Keratinocyte (primary cell): Measurements from ENCODE around the gene NDRG3. TPM values are rescaled to one million over a fixed set of nuclear protein-coding genes. Genes with fewer than 3 reads are reported as not detected.

Experiments
- DNase-seq: peaks from one replicate; pipeline ENCODE4 v3.0.0-alpha.2; 2011; ENCODE audit warnings: low read depth, missing footprints, low spot score
- FAIRE-seq: peaks from 2 replicates; lab custom pipeline; 2011; peaks lifted over from hg19 to GRCh38; lab: Jason Lieb, UNC
- H2AFZ ChIP-seq: 2 replicates; pipeline ENCODE4 v1.6.0; 2012; ENCODE audit warnings: low read length, control low read depth, inconsistent platforms; ENCODE audit not compliant: control insufficient read depth
- H3K27ac ChIP-seq: 2 replicates; pipeline ENCODE4 v1.5.1; 2011; ENCODE audit warnings: low read length; ENCODE audit not compliant: control insufficient read depth, insufficient read depth
- H3K27me3 ChIP-seq: 3 replicates; pipeline ENCODE4 v1.6.0; 2011; ENCODE audit warnings: low read length; ENCODE audit not compliant: control insufficient read depth, insufficient read depth; ENCODE audit errors: extremely low read depth
- H3K36me3 ChIP-seq, 2 experiments: 2 replicates in 1 of 2; 3 replicates in 1 of 2; pipeline ENCODE4 v1.5.1; 2011; ENCODE audit warnings: low read length in 2 of 2, mild to moderate bottlenecking in 1 of 2; ENCODE audit not compliant: control insufficient read depth in 2 of 2, insufficient read depth in 2 of 2; ENCODE audit errors: extremely low read depth in 1 of 2
- H3K4me1 ChIP-seq: 3 replicates; pipeline ENCODE4 v1.5.1; 2011; ENCODE audit warnings: low read length; ENCODE audit not compliant: control insufficient read depth, insufficient read depth; ENCODE audit errors: extremely low read depth
- H3K4me2 ChIP-seq: 3 replicates; pipeline ENCODE4 v1.6.0; 2011; ENCODE audit warnings: low read depth, low read length; ENCODE audit not compliant: control insufficient read depth, insufficient read depth; ENCODE audit errors: extremely low read depth
- H3K4me3 ChIP-seq, 3 experiments: fragments of 200-600 bp in 1 of 3; sonication (generic) in 1 of 3; 2 replicates in 2 of 3; 3 replicates in 1 of 3; pipeline ENCODE4 v1.5.1; 2011 to 2016; ENCODE audit warnings: low read length in 3 of 3, mild to moderate bottlenecking in 3 of 3, control low read depth in 2 of 3, inconsistent platforms in 1 of 3, low read depth in 1 of 3, mixed read lengths in 1 of 3, mixed run types in 1 of 3, moderate library complexity in 1 of 3; ENCODE audit not compliant: control insufficient read depth in 2 of 3, insufficient read depth in 2 of 3; ENCODE audit errors: extremely low read depth in 1 of 3
- H3K79me2 ChIP-seq: 2 replicates; pipeline ENCODE4 v1.6.0; 2012; ENCODE audit warnings: low read length; ENCODE audit not compliant: control insufficient read depth, insufficient read depth
- H3K9ac ChIP-seq: 3 replicates; pipeline ENCODE4 v1.6.0; 2011; ENCODE audit warnings: low read length; ENCODE audit not compliant: control insufficient read depth, insufficient read depth; ENCODE audit errors: extremely low read depth
- H3K9me1 ChIP-seq: 3 replicates; pipeline ENCODE4 v1.6.0; 2011; ENCODE audit warnings: low read length; ENCODE audit not compliant: control insufficient read depth, insufficient read depth; ENCODE audit errors: extremely low read depth
- H3K9me3 ChIP-seq: 2 replicates; pipeline ENCODE4 v1.5.1; 2012; ENCODE audit warnings: low read depth, low read length; ENCODE audit not compliant: control insufficient read depth
- H4K20me1 ChIP-seq: 3 replicates; pipeline ENCODE4 v1.6.0; 2011; ENCODE audit warnings: low read length; ENCODE audit not compliant: control insufficient read depth, insufficient read depth; ENCODE audit errors: extremely low read depth
- EZH2 ChIP-seq: IDR thresholded peaks from one replicate; pipeline ENCODE4 v1.6.1; 2012; ENCODE audit warnings: inconsistent platforms, mild to moderate bottlenecking, low read length, moderate library complexity
- dilution Hi-C: fragments of 300-500 bp; cut with MboI; formaldehyde crosslinking; loops from one replicate; pipeline ENCODE4 v1.7.0; 2020; ENCODE audit warnings: low sequenced_read_pairs; ENCODE audit not compliant: extremely low pct_ligation_motif_present
- polyA plus RNA-seq, 5 experiments: library from polyadenylated mRNA; depleted of rRNA in 3 of 5; stranded (reverse) in 3 of 5; stranded (forward) in 1 of 5; unstranded in 1 of 5; fragments of >200 nt; gene quantifications; 1 replicate in 1 of 5; 2 replicates in 3 of 5; 3 replicates in 1 of 5; pipeline versions ENCODE4 v1.2.1 to v1.2.3, GENCODE V29; 2011 to 2012; ENCODE audit warnings: missing spikeins in 2 of 5, low read depth in 1 of 5, low replicate concordance in 1 of 5
- small RNA-seq, 3 experiments: library from RNA; depleted of rRNA; stranded (forward); fragments of <200 nt; gene quantifications; one replicate each; pipeline ENCODE3, GENCODE V24; 2012; ENCODE audit warnings: low read depth in 3 of 3, low replicate concordance in 1 of 3; ENCODE audit not compliant: insufficient read length in 3 of 3
- TF ChIP-seq, protein P1 (sequence below), 3 experiments: IDR thresholded peaks in 1 of 3; conservative IDR thresholded peaks in 1 of 3; optimal IDR thresholded peaks in 1 of 3; 2 replicates in 2 of 3; 3 replicates in 1 of 3; pipeline versions ENCODE3 to v1.5.1; 2011; ENCODE audit warnings: low read length in 3 of 3, mild to moderate bottlenecking in 3 of 3, moderate library complexity in 2 of 3, control low read depth in 1 of 3, inconsistent platforms in 1 of 3; ENCODE audit not compliant: insufficient read depth in 2 of 3; ENCODE audit errors: extremely low read depth in 1 of 3

NDRG3 gene
- polyA plus RNA-seq, 1 donor (not counting 4 experiments of a cell fraction or from before 2014, with no cell fraction given), result 44.1 TPM

DNA sequence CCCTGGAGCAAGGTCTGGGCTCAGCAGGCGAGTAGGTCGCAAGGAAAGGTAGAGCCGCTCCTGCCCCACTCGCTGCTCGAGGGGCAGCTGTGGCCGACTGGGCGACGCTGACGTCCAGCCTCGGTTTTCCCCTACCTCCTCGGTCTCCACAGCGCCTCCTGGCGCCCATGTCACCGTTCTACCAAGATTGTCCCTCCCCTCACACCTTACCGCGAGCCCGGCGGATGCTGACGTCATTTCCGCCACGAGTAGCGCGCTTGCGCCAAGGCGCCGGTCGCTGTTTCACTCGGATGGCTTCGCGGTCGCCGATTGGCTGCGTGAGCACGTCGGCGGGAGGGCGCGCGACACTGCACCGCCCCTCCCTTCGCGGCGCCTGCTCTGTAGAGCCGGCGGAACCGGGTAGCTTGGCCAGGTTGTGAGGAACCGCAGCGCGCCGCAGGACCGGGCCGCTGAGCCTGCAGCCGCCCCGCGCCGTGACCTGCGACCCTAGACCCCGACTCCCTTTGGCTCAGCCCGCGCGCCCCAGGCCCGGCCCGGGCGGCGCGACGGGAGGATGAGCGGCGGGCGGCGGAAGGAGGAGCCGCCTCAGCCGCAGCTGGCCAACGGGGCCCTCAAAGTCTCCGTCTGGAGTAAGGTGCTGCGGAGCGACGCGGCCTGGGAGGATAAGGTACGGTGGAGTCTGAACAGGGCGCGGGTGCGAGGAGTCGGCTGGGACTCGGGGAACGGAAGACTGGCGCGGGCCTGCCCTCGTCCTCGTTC, 140.3 kb downstream of the NDRG3 start, which contains the start of gene RAB5IF:
RAB5IF (plus strand) TSS at position 381 of the 759 bp plus-strand sequence; CDS start at position 554, 173 bp downstream.
- peak within 1 kb of the TSS; percentile 83 for H3K9ac ChIP-seq
- H3K9me3 ChIP-seq, result no peaks in the 10 kb centered on the region
- H3K36me3 ChIP-seq, result peaks cover 14 to 17% of the 10 kb centered on the region in 2 experiments
- FAIRE-seq (no peak), DNase-seq (peak; percentile 91)
- H3K4me2 ChIP-seq, result peak within 1 kb of the TSS; percentile 87
- peak within 1 kb of the TSS; percentile 67 to 91 (median 79) for H3K4me3 ChIP-seq
- H2AFZ ChIP-seq, result peak within 1 kb of the TSS; percentile 97
- dilution Hi-C loops, result no loop called here
- H3K4me1 ChIP-seq, result peaks cover 19% of the 10 kb centered on the region
- peaks cover 3% of the 10 kb centered on the region for H4K20me1 ChIP-seq
- H3K79me2 ChIP-seq, result peaks cover 34% of the 10 kb centered on the region
- TF ChIP-seq EZH2, result no peak
- TF ChIP-seq, protein P1, sequence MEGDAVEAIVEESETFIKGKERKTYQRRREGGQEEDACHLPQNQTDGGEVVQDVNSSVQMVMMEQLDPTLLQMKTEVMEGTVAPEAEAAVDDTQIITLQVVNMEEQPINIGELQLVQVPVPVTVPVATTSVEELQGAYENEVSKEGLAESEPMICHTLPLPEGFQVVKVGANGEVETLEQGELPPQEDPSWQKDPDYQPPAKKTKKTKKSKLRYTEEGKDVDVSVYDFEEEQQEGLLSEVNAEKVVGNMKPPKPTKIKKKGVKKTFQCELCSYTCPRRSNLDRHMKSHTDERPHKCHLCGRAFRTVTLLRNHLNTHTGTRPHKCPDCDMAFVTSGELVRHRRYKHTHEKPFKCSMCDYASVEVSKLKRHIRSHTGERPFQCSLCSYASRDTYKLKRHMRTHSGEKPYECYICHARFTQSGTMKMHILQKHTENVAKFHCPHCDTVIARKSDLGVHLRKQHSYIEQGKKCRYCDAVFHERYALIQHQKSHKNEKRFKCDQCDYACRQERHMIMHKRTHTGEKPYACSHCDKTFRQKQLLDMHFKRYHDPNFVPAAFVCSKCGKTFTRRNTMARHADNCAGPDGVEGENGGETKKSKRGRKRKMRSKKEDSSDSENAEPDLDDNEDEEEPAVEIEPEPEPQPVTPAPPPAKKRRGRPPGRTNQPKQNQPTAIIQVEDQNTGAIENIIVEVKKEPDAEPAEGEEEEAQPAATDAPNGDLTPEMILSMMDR (optimal IDR thresholded peaks at IDR 0.05 in 1 of 3, IDR thresholded peaks at IDR 0.05 in 1 of 3, conservative IDR thresholded peaks at IDR 0.05 in 1 of 3; ENCODE audit: extremely low read depth in 1 of 3, insufficient read depth in 2 of 3, low read length in 3 of 3), result peak; percentile 93 to 100 (median 97)
- peak within 1 kb of the TSS; percentile 67 for H3K27ac ChIP-seq
- no peaks in the 10 kb centered on the region for H3K27me3 ChIP-seq
- no peaks in the 10 kb centered on the region for H3K9me1 ChIP-seq

DNA sequence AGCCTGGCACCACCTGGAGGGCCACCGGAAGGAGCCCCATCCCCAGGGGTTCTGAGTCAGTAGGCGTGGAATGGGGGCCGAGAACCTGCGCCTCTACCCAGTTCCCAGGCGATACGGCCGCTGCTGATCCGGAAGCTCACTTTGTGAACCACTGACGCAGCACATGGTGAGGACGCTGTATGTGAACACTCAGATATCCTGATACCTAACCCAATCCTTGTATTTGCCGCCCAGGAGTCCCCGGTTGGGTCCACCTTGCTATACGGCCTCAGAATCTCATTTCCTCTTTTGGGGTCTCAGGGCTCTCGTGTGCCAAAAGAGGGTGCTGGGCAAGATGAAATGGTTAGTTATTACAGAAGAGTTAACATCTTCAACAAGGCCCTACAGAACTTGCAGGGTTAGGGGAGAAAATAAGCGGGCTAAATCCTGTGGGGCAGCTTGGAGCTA, 140.9 kb downstream of the NDRG3 start:
- DNase-seq (no peak), FAIRE-seq (no peak)
- peak overlapping the region; percentile 67 for H3K27ac ChIP-seq
- peak overlapping the region; percentile 83 for H3K9ac ChIP-seq
- H4K20me1 ChIP-seq, result peaks cover 3% of the 10 kb centered on the region
- H3K9me3 ChIP-seq, result no peaks in the 10 kb centered on the region
- peak overlapping the region; percentile 87 for H3K4me2 ChIP-seq
- H3K79me2 ChIP-seq, result peaks cover 34% of the 10 kb centered on the region
- no peaks in the 10 kb centered on the region for H3K27me3 ChIP-seq
- no peak for TF ChIP-seq EZH2
- TF ChIP-seq, protein P1 (optimal IDR thresholded peaks at IDR 0.05 in 1 of 3, IDR thresholded peaks at IDR 0.05 in 1 of 3, conservative IDR thresholded peaks at IDR 0.05 in 1 of 3; ENCODE audit: extremely low read depth in 1 of 3, insufficient read depth in 2 of 3, low read length in 3 of 3), result no peak
- peaks cover 14 to 17% of the 10 kb centered on the region in 2 experiments for H3K36me3 ChIP-seq
- H3K4me3 ChIP-seq, result peak overlapping the region in 1 of 3 experiments; percentile 79
- no peaks in the 10 kb centered on the region for H3K9me1 ChIP-seq
- dilution Hi-C loops, result no loop called here
- peak overlapping the region; percentile 97 for H2AFZ ChIP-seq
- peaks cover 19% of the 10 kb centered on the region for H3K4me1 ChIP-seq

Small RNAs within 50 kb of the gene (small RNA-seq; reads per million reads assigned to genes)
- gene RF00019, result 0 reads per million in 3 experiments

Other genes with a start within 250 kb of the NDRG3 start
- gene MYL9, start 204.6 kb downstream of the NDRG3 start, polyA plus RNA-seq, result 1.7 to 5.2 TPM (median 2.8 TPM) in 3 replicates
- 5.4 to 11.1 TPM (median 6.7 TPM) in 3 replicates for gene TGIF2, start 172.5 kb downstream of the NDRG3 start, polyA plus RNA-seq
- gene RAB5IF, start 140.3 kb downstream of the NDRG3 start, polyA plus RNA-seq, result 134 to 203 TPM (median 188 TPM) in 3 replicates
- gene SLA2, start 99.9 kb downstream of the NDRG3 start, polyA plus RNA-seq, result 0.01 to 0.04 TPM (median 0.03 TPM) in 3 replicates
- 6.6 to 12.7 TPM (median 9.9 TPM) in 3 replicates for gene DSN1, start 27.7 kb upstream of the NDRG3 start, polyA plus RNA-seq
- 0.22 to 0.34 TPM (median 0.26 TPM) in 3 replicates for gene TLDC2, start 130.0 kb upstream of the NDRG3 start, polyA plus RNA-seq
- gene SAMHD1, start 205.6 kb upstream of the NDRG3 start, polyA plus RNA-seq, result 16.1 to 29.7 TPM (median 26.5 TPM) in 3 replicates